ENCODE measurements around the gene MCTP2. TPM values are rescaled to one million over a fixed set of nuclear protein-coding genes. Genes with fewer than 3 reads are reported as not detected.

MCTP2 gene
- total and polyA plus RNA-seq, 2 donors (not counting 1 experiment from before 2014, with no cell fraction given): 38.3 to 64.8 TPM

- DNase-seq (no peak), ATAC-seq (ENCODE audit: low read depth) (no peak)
- H3K4me1 ChIP-seq (ENCODE audit: control insufficient read depth in 2 of 2, insufficient read depth in 2 of 2, low read length in 2 of 2): peaks cover 0 to 5% of the 10 kb centered on the region in 2 donors
- TF ChIP-seq EZH2 (IDR thresholded peaks at IDR 0.05; ENCODE audit: borderline replicate concordance, insufficient read depth, low read depth, low read length, poor library complexity, severe bottlenecking) (no peak), CTCF (IDR thresholded peaks at IDR 0.05) (no peak)
- CTCF ChIA-PET: interaction anchor here (1.1 kb wide), 1 partner anchor 141 kb away, joined by 4 read pairs; no protein-coding TSS in a partner anchor
- POLR2A ChIA-PET: no interaction called here
- no peak overlapping the region for H3K27ac ChIP-seq (ENCODE audit: low read length in 2 of 2)
- Mint-ChIP-seq H3K4me3 (no peak overlapping the region), H3K9me3 (ENCODE audit: insufficient read depth) (no peaks in the 10 kb centered on the region), H3K4me1 (no peaks in the 10 kb centered on the region), H3K27ac (no peak overlapping the region), H3K27me3 (peaks cover 21% of the 10 kb centered on the region)
- intact Hi-C loops (cut with micrococcal nuclease): no loop called here
- H3K36me3 ChIP-seq (replicated peaks in 1 of 2; ENCODE audit: control extremely low read depth in 1 of 2, control insufficient read depth in 1 of 2, extremely low read depth in 1 of 2, insufficient read depth in 2 of 2, low read length in 1 of 2): no peaks in the 10 kb centered on the region
- no peak overlapping the region for H3K4me3 ChIP-seq (ENCODE audit: control extremely low read depth in 1 of 5, extremely low read depth in 1 of 5, insufficient read depth in 1 of 5, low read depth in 2 of 5, low read length in 4 of 5)
- no CpG with 5 or more reads among the region's 4 CpGs for WGBS (ENCODE audit: insufficient coverage)
- H3K4me2 ChIP-seq (replicated peaks; ENCODE audit: low read depth, low read length, poor library complexity, severe bottlenecking): no peak overlapping the region
- peaks cover 0 to 7% (median 4%) of the 10 kb centered on the region in 4 experiments for H3K27me3 ChIP-seq (replicated peaks in 1 of 4; ENCODE audit: control extremely low read depth in 1 of 4, control insufficient read depth in 3 of 4, insufficient read depth in 4 of 4, low read length in 3 of 4)
- no peak overlapping the region for H2AFZ ChIP-seq (ENCODE audit: insufficient read depth, low read depth, low read length, poor library complexity, severe bottlenecking)
- H3K79me2 ChIP-seq (ENCODE audit: control insufficient read depth, insufficient read depth, low read length): no peaks in the 10 kb centered on the region
- no peaks in the 10 kb centered on the region for H3K9me3 ChIP-seq (ENCODE audit: control extremely low read depth in 1 of 3, control insufficient read depth in 2 of 3, insufficient read depth in 1 of 3, low read length in 2 of 3)
- no peak overlapping the region for H3K9ac ChIP-seq (ENCODE audit: low read length)
- no peaks in the 10 kb centered on the region for H4K20me1 ChIP-seq (ENCODE audit: control insufficient read depth, insufficient read depth, low read length, poor library complexity, severe bottlenecking)
Observed at GRCh38 chr15:94182883-94183282, 48.5 kb upstream of the MCTP2 start.

- DNase-seq: no peak
- Histone ChIP-seq H3K4me2 (replicated peaks; ENCODE audit: low read depth, low read length, poor library complexity, severe bottlenecking) (no peak overlapping the region), H3K79me2 (ENCODE audit: control insufficient read depth, insufficient read depth, low read length) (no peaks in the 10 kb centered on the region), H3K9ac (ENCODE audit: low read length) (no peak overlapping the region), H3K4me3 (ENCODE audit: control extremely low read depth in 1 of 5, extremely low read depth in 1 of 5, insufficient read depth in 1 of 5, low read depth in 2 of 5, low read length in 4 of 5) (no peak overlapping the region), H4K20me1 (ENCODE audit: control insufficient read depth, insufficient read depth, low read length, poor library complexity, severe bottlenecking) (no peaks in the 10 kb centered on the region), H3K27me3 (replicated peaks in 1 of 4; ENCODE audit: control extremely low read depth in 1 of 4, control insufficient read depth in 3 of 4, insufficient read depth in 4 of 4, low read length in 3 of 4) (peaks cover 0 to 4% (median 0%) of the 10 kb centered on the region in 4 experiments), H3K36me3 (replicated peaks in 1 of 2; ENCODE audit: control extremely low read depth in 1 of 2, control insufficient read depth in 1 of 2, extremely low read depth in 1 of 2, insufficient read depth in 2 of 2, low read length in 1 of 2) (no peaks in the 10 kb centered on the region), H3K27ac (ENCODE audit: low read length in 2 of 2) (no peak overlapping the region), H3K9me3 (ENCODE audit: control extremely low read depth in 1 of 3, control insufficient read depth in 2 of 3, insufficient read depth in 1 of 3, low read length in 2 of 3) (peaks cover 0 to 1% (median 0%) of the 10 kb centered on the region in 3 donors), H3K4me1 (ENCODE audit: control insufficient read depth in 2 of 2, insufficient read depth in 2 of 2, low read length in 2 of 2) (peaks cover 0 to 5% of the 10 kb centered on the region in 2 donors), H2AFZ (ENCODE audit: insufficient read depth, low read depth, low read length, poor library complexity, severe bottlenecking) (no peak overlapping the region)
- ChIA-PET POLR2A (no interaction called here), CTCF (interaction anchor here (0.6 to 1.7 kb wide), 3 partner anchors 44 to 138 kb away, joined by 3 to 4 read pairs (median 4); no protein-coding TSS in a partner anchor)
- TF ChIP-seq EZH2 (IDR thresholded peaks at IDR 0.05; ENCODE audit: borderline replicate concordance, insufficient read depth, low read depth, low read length, poor library complexity, severe bottlenecking) (no peak), CTCF (IDR thresholded peaks at IDR 0.05) (no peak)
- peaks cover 12% of the 10 kb centered on the region for H3K27me3 Mint-ChIP-seq
- H3K4me1 Mint-ChIP-seq: no peaks in the 10 kb centered on the region
- intact Hi-C loops (cut with micrococcal nuclease): no loop called here
- H3K27ac Mint-ChIP-seq: no peak overlapping the region
- H3K4me3 Mint-ChIP-seq: no peak overlapping the region
- no peaks in the 10 kb centered on the region for H3K9me3 Mint-ChIP-seq (ENCODE audit: insufficient read depth)
- WGBS (ENCODE audit: insufficient coverage): 58% methylated on average over 3 of the region's 9 CpGs
- ATAC-seq (ENCODE audit: low read depth): no peak
Observed at GRCh38 chr15:94185547-94186236, 45.7 kb upstream of the MCTP2 start.
